Type B pancreatic cell (in vitro differentiated cells): ENCODE results near the gene TSPAN15. TPM values are rescaled to one million over a fixed set of nuclear protein-coding genes. Genes with fewer than 3 reads are reported as not detected.

Experiments
- DNase-seq: peaks from one replicate; pipeline ENCODE4 v3.0.0; 2021; ENCODE audit warnings: mixed read lengths; ENCODE audit not compliant: unreplicated experiment; ENCODE audit errors: extremely low spot score
- H3K27ac Mint-ChIP-seq: 2 replicates; pipeline ENCODE4 v1.8.0; 2021; ENCODE audit warnings: mild to moderate bottlenecking, mixed read lengths
- H3K27me3 Mint-ChIP-seq: 2 replicates; pipeline ENCODE4 v1.8.0; 2021; ENCODE audit warnings: mixed read lengths
- H3K36me3 Mint-ChIP-seq: 2 replicates; pipeline ENCODE4 v1.8.0; 2021; ENCODE audit warnings: mixed read lengths
- H3K4me1 Mint-ChIP-seq: one replicate; pipeline ENCODE4 v1.8.0; 2021; ENCODE audit warnings: mixed read lengths; ENCODE audit not compliant: unreplicated experiment
- H3K4me3 Mint-ChIP-seq: 2 replicates; pipeline ENCODE4 v1.8.0; 2021; ENCODE audit warnings: mild to moderate bottlenecking, mixed read lengths
- H3K9me3 Mint-ChIP-seq: 2 replicates; pipeline ENCODE4 v1.8.0; 2021; ENCODE audit warnings: mixed read lengths
- CTCF ChIP-seq: fragments of 200-600 bp; sonication (generic); conservative IDR thresholded peaks from 2 replicates; pipeline ENCODE4 v1.5.0; 2021; ENCODE audit warnings: antibody characterized with exemption, mild to moderate bottlenecking
- total RNA-seq: library from RNA; stranded (reverse); gene quantifications from 2 replicates; pipeline ENCODE4 v1.2.1, GENCODE V29; 2021; ENCODE audit warnings: low replicate concordance

TSPAN15 gene
- total RNA-seq, 1 donor from 2014 or later = 19.7 TPM

- H3K4me1 Mint-ChIP-seq = peaks cover 26% of the 10 kb centered on the region
- H3K4me3 Mint-ChIP-seq = no peak overlapping the region
- no peak for TF ChIP-seq CTCF
- H3K36me3 Mint-ChIP-seq = no peaks in the 10 kb centered on the region
- H3K27me3 Mint-ChIP-seq = no peaks in the 10 kb centered on the region
- no peak overlapping the region for H3K27ac Mint-ChIP-seq
- peaks cover 9% of the 10 kb centered on the region for H3K9me3 Mint-ChIP-seq
- DNase-seq = no peak
Observed at GRCh38 chr10:69459893-69460575, 8.8 kb downstream of the TSPAN15 start.

GRCh38 chr10:69460576-69461242, 9.4 kb downstream of the TSPAN15 start:
- TF ChIP-seq CTCF = no peak
- Mint-ChIP-seq H3K9me3 (peaks cover 9% of the 10 kb centered on the region), H3K27me3 (no peaks in the 10 kb centered on the region), H3K27ac (no peak overlapping the region), H3K36me3 (no peaks in the 10 kb centered on the region), H3K4me3 (no peak overlapping the region), H3K4me1 (peaks cover 26% of the 10 kb centered on the region)
- no peak for DNase-seq

- TF ChIP-seq CTCF = no peak
- peaks cover 9% of the 10 kb centered on the region for H3K9me3 Mint-ChIP-seq
- no peak overlapping the region for H3K4me3 Mint-ChIP-seq
- no peak overlapping the region for H3K27ac Mint-ChIP-seq
- H3K4me1 Mint-ChIP-seq = peaks cover 26% of the 10 kb centered on the region
- DNase-seq = no peak
- H3K27me3 Mint-ChIP-seq = no peaks in the 10 kb centered on the region
- no peaks in the 10 kb centered on the region for H3K36me3 Mint-ChIP-seq
Observed at GRCh38 chr10:69461243-69462025, 10.2 kb downstream of the TSPAN15 start.

- Mint-ChIP-seq H3K27me3 (no peaks in the 10 kb centered on the region), H3K4me3 (no peak overlapping the region), H3K4me1 (peaks cover 21% of the 10 kb centered on the region), H3K36me3 (no peaks in the 10 kb centered on the region), H3K9me3 (peaks cover 5% of the 10 kb centered on the region), H3K27ac (no peak overlapping the region)
- no peak for TF ChIP-seq CTCF
- no peak for DNase-seq
Observed at GRCh38 chr10:69463886-69464285, 12.6 kb downstream of the TSPAN15 start.

- Mint-ChIP-seq H3K9me3 (peaks cover under 1% of the 10 kb centered on the region), H3K4me3 (no peak overlapping the region), H3K27me3 (no peaks in the 10 kb centered on the region), H3K27ac (no peak overlapping the region), H3K36me3 (no peaks in the 10 kb centered on the region), H3K4me1 (peaks cover 16% of the 10 kb centered on the region)
- no peak for DNase-seq
- no peak for TF ChIP-seq CTCF
Observed at GRCh38 chr10:69464401-69464800, 13.1 kb downstream of the TSPAN15 start.
